Osteocyte (in vitro differentiated cells): Measurements from ENCODE around the gene CDH13. TPM values are rescaled to one million over a fixed set of nuclear protein-coding genes. Genes with fewer than 3 reads are reported as not detected.

ENCODE experiments used
- DNase-seq: peaks from one replicate; pipeline ENCODE4 v3.0.0; 2021; ENCODE audit warnings: mixed read lengths; ENCODE audit not compliant: unreplicated experiment; ENCODE audit errors: extremely low spot score
- H3K27ac Mint-ChIP-seq: one replicate; pipeline ENCODE4 v1.8.0; 2021; ENCODE audit warnings: mild to moderate bottlenecking, mixed read lengths; ENCODE audit not compliant: unreplicated experiment
- H3K27me3 Mint-ChIP-seq: one replicate; pipeline ENCODE4 v1.8.0; 2021; ENCODE audit warnings: mixed read lengths; ENCODE audit not compliant: unreplicated experiment
- H3K36me3 Mint-ChIP-seq: one replicate; pipeline ENCODE4 v1.8.0; 2021; ENCODE audit warnings: mixed read lengths; ENCODE audit not compliant: unreplicated experiment
- H3K4me1 Mint-ChIP-seq: one replicate; pipeline ENCODE4 v1.8.0; 2021; ENCODE audit warnings: mixed read lengths; ENCODE audit not compliant: unreplicated experiment
- H3K4me3 Mint-ChIP-seq: one replicate; pipeline ENCODE4 v1.8.0; 2021; ENCODE audit warnings: mild to moderate bottlenecking, moderate library complexity, mixed read lengths; ENCODE audit not compliant: unreplicated experiment
- H3K9me3 Mint-ChIP-seq: one replicate; pipeline ENCODE4 v1.8.0; 2021; ENCODE audit warnings: mixed read lengths; ENCODE audit not compliant: unreplicated experiment
- CTCF ChIP-seq: fragments of 200-600 bp; sonication (generic); IDR thresholded peaks from 2 replicates; pipeline ENCODE4 v1.5.0; 2021; ENCODE audit warnings: antibody characterized with exemption, mild to moderate bottlenecking, moderate library complexity
- total RNA-seq: library from RNA; stranded (reverse); gene quantifications from 2 replicates; pipeline ENCODE4 v1.2.1, GENCODE V29; 2021

Gene CDH13
- total RNA-seq, 1 donor from 2014 or later: 27.0 TPM

- no peak for DNase-seq
- Mint-ChIP-seq H3K4me1 (peaks cover 3% of the 10 kb centered on the region), H3K9me3 (peaks cover 1% of the 10 kb centered on the region), H3K4me3 (no peak overlapping the region), H3K36me3 (no peaks in the 10 kb centered on the region), H3K27ac (no peak overlapping the region), H3K27me3 (no peaks in the 10 kb centered on the region)
- no peak for TF ChIP-seq CTCF
These were observed 1021.6 kb downstream of the CDH13 start for GRCh38 chr16:83648347-83648746.

DNA sequence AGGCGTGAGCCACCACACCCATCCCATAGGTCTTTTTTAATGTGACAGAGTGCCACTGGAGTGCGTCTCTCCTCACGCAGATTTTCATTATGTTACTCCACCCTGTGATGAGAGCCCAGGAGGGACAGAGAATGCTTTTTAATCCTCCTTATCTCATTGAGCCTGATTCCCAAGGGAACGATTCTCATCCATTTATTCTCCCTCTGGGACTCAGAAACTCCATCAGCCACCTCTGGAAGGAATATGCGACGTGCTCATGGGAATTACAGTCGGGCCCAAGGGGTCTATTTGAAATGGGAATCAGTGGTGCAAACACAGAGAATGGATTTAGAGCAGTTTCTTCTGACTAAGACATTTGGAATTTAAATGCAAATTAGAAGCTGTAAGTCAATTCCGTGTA lies 1025.1 kb downstream of the CDH13 start:
- Mint-ChIP-seq H3K4me1 (peaks cover 7% of the 10 kb centered on the region), H3K36me3 (no peaks in the 10 kb centered on the region), H3K9me3 (no peaks in the 10 kb centered on the region), H3K4me3 (no peak overlapping the region), H3K27ac (no peak overlapping the region), H3K27me3 (no peaks in the 10 kb centered on the region)
- DNase-seq: no peak
- TF ChIP-seq CTCF: no peak

GRCh38 chr16:83652943-83653342 lies 1026.2 kb downstream of the CDH13 start:
- Mint-ChIP-seq H3K27me3 (no peaks in the 10 kb centered on the region), H3K9me3 (no peaks in the 10 kb centered on the region), H3K4me3 (no peak overlapping the region), H3K36me3 (no peaks in the 10 kb centered on the region), H3K27ac (no peak overlapping the region), H3K4me1 (peaks cover 7% of the 10 kb centered on the region)
- no peak for TF ChIP-seq CTCF
- no peak for DNase-seq

GRCh38 chr16:83653785-83654184 lies 1027.0 kb downstream of the CDH13 start:
- TF ChIP-seq CTCF: no peak
- Mint-ChIP-seq H3K4me1 (peaks cover 7% of the 10 kb centered on the region), H3K4me3 (no peak overlapping the region), H3K27me3 (no peaks in the 10 kb centered on the region), H3K27ac (no peak overlapping the region), H3K36me3 (no peaks in the 10 kb centered on the region), H3K9me3 (no peaks in the 10 kb centered on the region)
- DNase-seq: no peak

GRCh38 chr16:83660282-83660681 lies 1033.5 kb downstream of the CDH13 start:
- Mint-ChIP-seq H3K4me3 (no peak overlapping the region), H3K27ac (no peak overlapping the region), H3K9me3 (no peaks in the 10 kb centered on the region), H3K4me1 (no peaks in the 10 kb centered on the region), H3K36me3 (no peaks in the 10 kb centered on the region), H3K27me3 (no peaks in the 10 kb centered on the region)
- no peak for DNase-seq
- TF ChIP-seq CTCF: no peak
